Motor neuron (in vitro differentiated cells): ENCODE data around the gene SLC12A7. TPM values are rescaled to one million over a fixed set of nuclear protein-coding genes. Genes with fewer than 3 reads are reported as not detected.

Source experiments
- ATAC-seq, 8 experiments: fragments of 200-7000 bp; cut with Tn5 transposase; replicated peaks in 6 of 8; 2 replicates each; pipeline ENCODE4 v1.8.0; 2021; ENCODE audit warnings: mild to moderate bottlenecking in 8 of 8, moderate library complexity in 8 of 8
- H3K27ac ChIP-seq, 2 donors: fragments of 250-450 bp; sonication (Bioruptor Pico); 2 replicates each; pipeline ENCODE4 v1.9.0; 2021; ENCODE audit warnings: antibody characterized with exemption in 2 of 2, mild to moderate bottlenecking in 2 of 2, moderate library complexity in 1 of 2
- H3K4me1 ChIP-seq, 2 donors: fragments of 250-450 bp; sonication (Bioruptor Pico); replicated peaks in 1 of 2; 2 replicates each; pipeline ENCODE4 v1.6.1; 2021; ENCODE audit warnings: antibody characterized with exemption in 2 of 2, mild to moderate bottlenecking in 2 of 2, moderate library complexity in 1 of 2
- H3K4me3 ChIP-seq, 5 donors: fragments of 250-450 bp; sonication (Bioruptor Pico); 2 replicates each; pipeline ENCODE4 v1.9.0; 2021; ENCODE audit warnings: antibody characterized with exemption in 5 of 5, mild to moderate bottlenecking in 5 of 5, moderate library complexity in 4 of 5
- WGBS, 10 experiments: fragments of 450-650 bp; shearing (Covaris generic); methylation state at CpG; one replicate each; pipeline ENCODE4 v1.0.0; 2022; 5-methylcytosine and 5-hydroxymethylcytosine counted together
- in situ Hi-C, 9 experiments: fragments of 400-800 bp; cut with MboI; loops; one replicate each; pipeline ENCODE4 v1.15.0; 2021; ENCODE audit warnings: low sequenced_read_pairs in 9 of 9, low pct_unique_long_range_greater_than_20kb in 2 of 9; ENCODE audit not compliant: unreplicated experiment in 9 of 9
- total RNA-seq, 8 experiments: library from RNA; unstranded; fragments of 300-600 nt; gene quantifications; 2 replicates each; pipeline versions ENCODE4 v1.2.3 to v1.2.4, GENCODE V29; 2022

SLC12A7 gene
- total RNA-seq, 8 experiments from 2014 or later = 2.0 to 14.4 (median 6.7) TPM

DNA sequence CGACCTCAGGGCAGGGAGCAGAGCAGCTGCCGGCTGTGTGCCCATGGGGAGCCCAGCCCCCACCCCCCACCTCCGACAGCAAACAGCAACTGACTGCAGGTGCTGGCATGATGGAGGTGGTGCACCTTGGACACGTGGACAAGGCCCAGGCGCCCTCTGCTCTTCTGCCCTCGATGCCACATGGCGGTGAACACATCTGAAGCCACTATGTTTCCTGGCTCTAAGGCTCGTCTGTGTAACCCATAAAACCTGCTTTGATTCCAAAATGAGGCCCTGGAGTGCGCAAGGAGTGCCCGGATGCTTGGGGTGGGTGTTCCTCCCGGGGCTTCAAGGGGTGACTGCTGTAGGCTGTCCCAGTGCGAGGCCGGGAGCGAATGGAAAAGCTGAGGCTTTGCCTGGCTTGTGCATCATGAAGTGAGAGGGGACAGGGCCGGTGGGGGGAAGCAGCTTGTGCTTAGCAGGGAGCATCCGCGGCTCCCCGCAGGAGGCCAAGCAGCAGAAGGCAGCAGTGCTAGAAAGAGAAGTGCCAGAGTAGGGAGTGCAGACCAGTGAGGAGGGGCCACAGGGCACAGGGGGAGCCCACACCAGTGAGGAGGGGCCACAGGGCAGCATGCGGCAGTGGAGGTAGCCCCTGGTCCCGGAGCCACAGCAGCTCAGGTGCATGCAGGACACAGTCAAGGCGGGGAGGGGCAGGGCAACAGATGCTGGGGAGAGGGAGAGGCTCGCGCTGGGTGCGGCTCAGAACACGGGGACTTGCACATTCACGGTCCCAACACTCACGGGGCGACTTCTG is 73.2 kb downstream of the SLC12A7 start:
- 90% methylated on average over 2 of the region's 28 CpGs; no CpG with 5 or more reads in 9 of the 10 experiments for WGBS, 10 experiments
- no peak overlapping the region for H3K4me3 ChIP-seq
- ATAC-seq = no peak
- H3K27ac ChIP-seq = no peak overlapping the region
- in situ Hi-C loops = no loop called here
- H3K4me1 ChIP-seq = no peaks in the 10 kb centered on the region

DNA sequence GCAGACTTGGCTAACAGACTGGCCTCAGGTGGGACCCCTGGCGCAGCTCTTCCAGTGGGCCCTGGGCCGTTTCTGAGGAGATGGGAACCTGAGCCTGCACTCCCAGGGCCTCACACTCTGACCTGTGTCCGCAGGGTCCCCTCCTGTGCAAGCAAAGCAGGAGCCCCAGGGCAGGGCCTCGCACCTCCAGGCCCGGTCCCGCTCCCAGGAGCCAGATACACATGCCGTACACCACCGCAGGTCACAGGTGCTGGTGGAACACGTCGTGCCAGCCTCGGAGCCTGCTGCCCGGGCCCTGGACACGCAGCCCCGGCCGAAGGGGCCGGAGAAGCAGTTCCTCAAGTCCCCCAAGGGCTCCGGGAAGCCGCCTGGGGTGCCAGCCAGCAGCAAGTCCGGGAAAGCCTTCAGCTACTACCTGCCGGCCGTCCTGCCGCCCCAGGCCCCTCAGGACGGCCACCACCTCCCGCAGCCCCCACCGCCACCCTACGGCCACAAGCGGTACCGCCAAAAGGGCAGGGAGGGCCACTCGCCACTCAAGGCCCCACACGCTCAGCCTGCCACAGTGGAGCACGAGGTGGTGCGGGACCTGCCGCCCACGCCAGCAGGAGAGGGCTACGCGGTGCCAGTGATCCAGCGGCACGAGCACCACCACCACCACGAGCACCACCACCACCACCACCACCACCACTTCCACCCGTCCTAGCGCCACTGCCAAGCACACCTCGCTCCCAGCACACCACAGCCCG is 74.0 kb downstream of the SLC12A7 start:
- WGBS, 10 experiments = 85 to 100% (median 93%) methylated on average over 2 to 3 of the region's 43 CpGs; no CpG with 5 or more reads in 7 of the 10 experiments
- ATAC-seq = no peak
- no peak overlapping the region for H3K27ac ChIP-seq
- no peaks in the 10 kb centered on the region for H3K4me1 ChIP-seq
- H3K4me3 ChIP-seq = no peak overlapping the region
- in situ Hi-C loops = no loop called here

DNA sequence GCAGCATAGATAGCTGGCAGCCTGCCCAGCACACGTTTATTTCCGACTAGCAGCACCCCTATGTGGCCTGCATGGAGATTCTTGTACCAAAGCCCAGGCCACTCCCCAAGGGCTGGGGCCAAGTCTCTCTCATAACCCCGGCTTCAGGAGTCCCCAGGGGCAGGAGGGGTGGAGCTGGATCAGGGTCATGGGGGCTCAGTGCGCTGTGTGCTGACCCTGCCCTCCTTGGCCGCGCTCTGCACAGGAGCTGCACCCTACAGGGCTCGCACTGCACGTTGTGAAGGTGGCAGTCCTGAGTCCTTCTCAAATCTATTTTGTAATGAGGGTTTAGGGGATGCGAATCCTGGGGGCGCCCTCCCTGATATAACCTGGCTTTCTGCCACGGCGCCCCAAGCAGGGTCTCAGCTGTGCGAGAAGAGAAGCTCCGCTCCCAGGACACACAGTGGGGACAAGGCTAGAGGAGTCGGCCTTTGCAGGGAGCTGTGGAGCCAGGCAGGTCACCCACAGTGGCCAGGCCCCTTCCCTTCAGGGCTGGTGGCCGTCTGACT is 74.7 kb downstream of the SLC12A7 start:
- in situ Hi-C loops = no loop called here
- H3K27ac ChIP-seq = no peak overlapping the region
- no peak overlapping the region for H3K4me3 ChIP-seq
- 77 to 93% (median 80%) methylated on average over 1 to 7 of the region's 16 CpGs; no CpG with 5 or more reads in 7 of the 10 experiments for WGBS, 10 experiments
- no peaks in the 10 kb centered on the region for H3K4me1 ChIP-seq
- ATAC-seq = peak in 1 of 8 experiments; percentile 16

GRCh38 chr5:1036504-1037122 is 75.2 kb downstream of the SLC12A7 start:
- in situ Hi-C loops = no loop called here
- WGBS, 10 experiments = 47 to 100% (median 69%) methylated on average over 1 to 9 of the region's 22 CpGs; no CpG with 5 or more reads in 6 of the 10 experiments
- ATAC-seq = no peak
- Histone ChIP-seq H3K4me3 (no peak overlapping the region), H3K27ac (no peak overlapping the region), H3K4me1 (no peaks in the 10 kb centered on the region)

- 59 to 96% (median 85%) methylated on average over 2 to 10 of the region's 25 CpGs; no CpG with 5 or more reads in 5 of the 10 experiments for WGBS, 10 experiments
- peak in 1 of 8 experiments; percentile 8 for ATAC-seq
- Histone ChIP-seq H3K4me1 (peaks cover 0 to 3% of the 10 kb centered on the region in 2 donors), H3K4me3 (no peak overlapping the region), H3K27ac (no peak overlapping the region)
- in situ Hi-C loops = no loop called here
Measured at GRCh38 chr5:1035421-1036405, 76.2 kb downstream of the SLC12A7 start.

GRCh38 chr5:1034986-1035385 is 76.9 kb downstream of the SLC12A7 start:
- WGBS, 10 experiments = 30 to 100% (median 86%) methylated on average over 2 of the region's 2 CpGs; no CpG with 5 or more reads in 1 of the 10 experiments
- H3K4me3 ChIP-seq = no peak overlapping the region
- H3K27ac ChIP-seq = no peak overlapping the region
- in situ Hi-C loops = no loop called here
- no peak for ATAC-seq
- peaks cover 0 to 9% of the 10 kb centered on the region in 2 donors for H3K4me1 ChIP-seq

GRCh38 chr5:1034421-1034905 is 77.4 kb downstream of the SLC12A7 start:
- H3K27ac ChIP-seq = no peak overlapping the region
- WGBS, 10 experiments = 80 to 100% methylated on average over 4 of the region's 17 CpGs; no CpG with 5 or more reads in 8 of the 10 experiments
- in situ Hi-C loops = no loop called here
- H3K4me1 ChIP-seq = peaks cover 2 to 9% of the 10 kb centered on the region in 2 donors
- no peak overlapping the region for H3K4me3 ChIP-seq
- no peak for ATAC-seq

- peaks cover 9% of the 10 kb centered on the region in 2 donors for H3K4me1 ChIP-seq
- no peak overlapping the region for H3K4me3 ChIP-seq
- WGBS, 10 experiments = 32 to 97% (median 87%) methylated on average over 2 to 8 of the region's 29 CpGs; no CpG with 5 or more reads in 4 of the 10 experiments
- in situ Hi-C loops = no loop called here
- no peak for ATAC-seq
- H3K27ac ChIP-seq = no peak overlapping the region
Measured at GRCh38 chr5:1033606-1034420, 78.0 kb downstream of the SLC12A7 start.

- ATAC-seq = no peak
- Histone ChIP-seq H3K4me1 (peaks cover 9% of the 10 kb centered on the region in 2 donors), H3K27ac (no peak overlapping the region), H3K4me3 (no peak overlapping the region)
- in situ Hi-C loops = no loop called here
- WGBS, 10 experiments = 90 to 100% (median 96%) methylated on average over 1 to 5 of the region's 26 CpGs; no CpG with 5 or more reads in 5 of the 10 experiments
Measured at GRCh38 chr5:1033178-1033577, 78.7 kb downstream of the SLC12A7 start.

DNA sequence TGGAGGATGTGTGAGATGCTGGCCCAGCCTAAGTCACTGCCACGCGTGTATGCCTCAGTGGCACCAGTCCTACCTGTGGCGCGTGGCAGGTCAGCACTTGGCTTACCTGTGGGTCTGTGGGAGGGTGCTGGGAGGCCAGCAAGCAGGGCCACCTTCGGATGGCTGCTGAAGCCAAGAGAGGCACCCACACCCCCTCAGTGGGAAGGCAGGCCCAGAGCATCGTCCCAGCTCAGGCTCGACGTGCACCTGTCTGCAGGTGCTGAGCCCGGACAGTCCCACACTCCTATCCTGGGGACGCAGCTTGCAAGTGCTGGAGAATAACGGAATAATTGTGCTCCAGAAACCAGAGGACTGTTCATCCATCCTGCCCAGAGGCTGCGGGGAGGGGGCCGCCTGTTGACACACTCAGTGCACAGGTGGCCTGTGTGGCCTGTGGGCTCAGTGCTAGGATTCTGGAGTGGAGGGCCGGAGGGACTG is 79.3 kb downstream of the SLC12A7 start:
- Histone ChIP-seq H3K4me3 (no peak overlapping the region), H3K4me1 (peaks cover 9% of the 10 kb centered on the region in 2 donors), H3K27ac (no peak overlapping the region)
- WGBS, 10 experiments = 0 to 100% (median 100%) methylated on average over 1 to 4 of the region's 14 CpGs; no CpG with 5 or more reads in 7 of the 10 experiments
- no peak for ATAC-seq
- in situ Hi-C loops = no loop called here

DNA sequence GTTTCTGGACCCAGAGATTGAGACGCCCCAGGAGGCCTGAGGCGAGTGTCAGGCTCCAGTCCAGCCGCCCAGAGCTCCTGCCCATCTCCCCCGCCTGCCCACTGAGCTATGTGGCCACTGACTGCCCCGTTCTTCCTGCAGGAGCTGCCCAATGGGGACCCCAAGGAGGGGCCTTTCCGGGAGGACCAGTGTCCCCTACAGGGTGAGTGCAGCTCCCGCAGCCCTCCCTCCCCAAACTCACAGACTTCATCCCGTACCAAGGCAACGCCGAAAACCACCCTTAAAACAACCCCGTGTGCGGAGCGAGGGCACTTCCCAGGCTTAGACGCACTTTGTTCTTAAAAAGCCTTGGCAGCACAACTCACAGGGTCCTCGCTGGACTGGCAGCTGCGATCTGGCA is 79.9 kb downstream of the SLC12A7 start:
- 80 to 100% (median 92%) methylated on average over 2 to 5 of the region's 16 CpGs; no CpG with 5 or more reads in 6 of the 10 experiments for WGBS, 10 experiments

More for the DNA sequence above, 79.9 kb downstream of the SLC12A7 start:
- no peak for ATAC-seq
- no peak overlapping the region for H3K4me3 ChIP-seq
- in situ Hi-C loops = no loop called here
- peaks cover 9% of the 10 kb centered on the region in 2 donors for H3K4me1 ChIP-seq
- no peak overlapping the region for H3K27ac ChIP-seq
